ENCODE measurements around the gene RPS6KA2. TPM values are rescaled to one million over a fixed set of nuclear protein-coding genes. Genes with fewer than 3 reads are reported as not detected.

The RPS6KA2 gene
- total and polyA plus RNA-seq, 2 experiments from 2014 or later = 45.1 to 49.0 TPM

- no peaks in the 10 kb centered on the region for H3K36me3 ChIP-seq (ENCODE audit: low read depth)
- H3K9me3 ChIP-seq (ENCODE audit: low read depth) = no peaks in the 10 kb centered on the region
- TF ChIP-seq EZH2phosphoT487 (IDR thresholded peaks at IDR 0.05; ENCODE audit: insufficient read depth, low read depth) (no peak), EZH2 (IDR thresholded peaks at IDR 0.05; ENCODE audit: insufficient read depth, poor library complexity, severe bottlenecking) (no peak)
- no peaks in the 10 kb centered on the region for H3K9me2 ChIP-seq (ENCODE audit: insufficient read depth)
- H3K9ac ChIP-seq = no peak overlapping the region
- no peaks in the 10 kb centered on the region for H3K79me2 ChIP-seq (ENCODE audit: insufficient read depth)
- in situ Hi-C loops (cut with MboI) = no loop called here
- H3K4me1 ChIP-seq (ENCODE audit: insufficient read depth) = peaks cover 8% of the 10 kb centered on the region
- H3K27ac ChIP-seq = no peak overlapping the region
- H3K4me3 ChIP-seq = no peak overlapping the region
- H3K4me2 ChIP-seq (ENCODE audit: unreplicated experiment) = no peak overlapping the region
- H3F3A ChIP-seq (ENCODE audit: insufficient read depth) = peaks cover 10% of the 10 kb centered on the region
- DNase-seq = no peak
- H2AFZ ChIP-seq = no peak overlapping the region
- WGBS, 2 experiments (ENCODE audit: low coverage in 1 of 2, low lambda C conversion rate in 2 of 2, missing lambda C conversion rate in 2 of 2) = 94 to 97% methylated on average over 2 of the region's 2 CpGs
- no peaks in the 10 kb centered on the region for H3K27me3 ChIP-seq (replicated peaks; ENCODE audit: insufficient read depth)
- H4K20me1 ChIP-seq (ENCODE audit: insufficient read depth) = no peaks in the 10 kb centered on the region
These were observed 226.9 kb downstream of the RPS6KA2 start for GRCh38 chr6:166400181-166400580.

- 65 to 68% methylated on average over 3 of the region's 3 CpGs for WGBS, 2 experiments (ENCODE audit: low coverage in 1 of 2, low lambda C conversion rate in 2 of 2, missing lambda C conversion rate in 2 of 2)
These were observed 228.7 kb downstream of the RPS6KA2 start for GRCh38 chr6:166398348-166398747.

GRCh38 chr6:166397849-166398248, 229.2 kb downstream of the RPS6KA2 start:
- no peaks in the 10 kb centered on the region for H3K79me2 ChIP-seq (ENCODE audit: insufficient read depth)
- peaks cover 4% of the 10 kb centered on the region for H3K4me1 ChIP-seq (ENCODE audit: insufficient read depth)
- no peak for DNase-seq
- H4K20me1 ChIP-seq (ENCODE audit: insufficient read depth) = no peaks in the 10 kb centered on the region
- no peaks in the 10 kb centered on the region for H3K9me3 ChIP-seq (ENCODE audit: low read depth)
- H3K4me3 ChIP-seq = no peak overlapping the region
- H3K9ac ChIP-seq = no peak overlapping the region
- H3K27me3 ChIP-seq (replicated peaks; ENCODE audit: insufficient read depth) = no peaks in the 10 kb centered on the region
- TF ChIP-seq EZH2phosphoT487 (IDR thresholded peaks at IDR 0.05; ENCODE audit: insufficient read depth, low read depth) (no peak), EZH2 (IDR thresholded peaks at IDR 0.05; ENCODE audit: insufficient read depth, poor library complexity, severe bottlenecking) (no peak)
- H3K36me3 ChIP-seq (ENCODE audit: low read depth) = no peaks in the 10 kb centered on the region
- H3F3A ChIP-seq (ENCODE audit: insufficient read depth) = peaks cover 4% of the 10 kb centered on the region; the same call in 1 of the 2 replicates
- no peaks in the 10 kb centered on the region for H3K9me2 ChIP-seq (ENCODE audit: insufficient read depth)
- H2AFZ ChIP-seq = no peak overlapping the region
- in situ Hi-C loops (cut with MboI) = loop anchor here (10.0 kb wide), 1 partner anchor 123 kb away; no protein-coding TSS in a partner anchor
- no peak overlapping the region for H3K27ac ChIP-seq
- no peak overlapping the region for H3K4me2 ChIP-seq (ENCODE audit: unreplicated experiment)
- WGBS, 2 experiments (ENCODE audit: low coverage in 1 of 2, low lambda C conversion rate in 2 of 2, missing lambda C conversion rate in 2 of 2) = 74 to 78% methylated on average over 4 of the region's 4 CpGs

More at GRCh38 chr6:166398348-166398747, 228.7 kb downstream of the RPS6KA2 start:
- H3K27me3 ChIP-seq (replicated peaks; ENCODE audit: insufficient read depth) = no peaks in the 10 kb centered on the region
- in situ Hi-C loops (cut with MboI) = loop anchor here (10.0 kb wide), 1 partner anchor 124 kb away; no protein-coding TSS in a partner anchor
- H3F3A ChIP-seq (ENCODE audit: insufficient read depth) = peaks cover 9% of the 10 kb centered on the region
- no peaks in the 10 kb centered on the region for H4K20me1 ChIP-seq (ENCODE audit: insufficient read depth)
- H3K9ac ChIP-seq = no peak overlapping the region
- H3K4me1 ChIP-seq (ENCODE audit: insufficient read depth) = peaks cover 8% of the 10 kb centered on the region
- no peak overlapping the region for H3K4me3 ChIP-seq
- no peaks in the 10 kb centered on the region for H3K9me2 ChIP-seq (ENCODE audit: insufficient read depth)
- H3K4me2 ChIP-seq (ENCODE audit: unreplicated experiment) = no peak overlapping the region
- no peak overlapping the region for H2AFZ ChIP-seq
- H3K79me2 ChIP-seq (ENCODE audit: insufficient read depth) = no peaks in the 10 kb centered on the region
- H3K9me3 ChIP-seq (ENCODE audit: low read depth) = no peaks in the 10 kb centered on the region
- no peak overlapping the region for H3K27ac ChIP-seq
- DNase-seq = no peak
- TF ChIP-seq EZH2 (IDR thresholded peaks at IDR 0.05; ENCODE audit: insufficient read depth, poor library complexity, severe bottlenecking) = no peak
- TF ChIP-seq EZH2phosphoT487 (IDR thresholded peaks at IDR 0.05; ENCODE audit: insufficient read depth, low read depth) = no peak
- H3K36me3 ChIP-seq (ENCODE audit: low read depth) = no peaks in the 10 kb centered on the region

GRCh38 chr6:166395778-166396177, 231.3 kb downstream of the RPS6KA2 start:
- no peaks in the 10 kb centered on the region for H3K79me2 ChIP-seq (ENCODE audit: insufficient read depth)
- peaks cover 11% of the 10 kb centered on the region; the same call in 1 of the 2 replicates for H3K27me3 ChIP-seq (replicated peaks; ENCODE audit: insufficient read depth)
- H3K4me1 ChIP-seq (ENCODE audit: insufficient read depth) = no peaks in the 10 kb centered on the region
- in situ Hi-C loops (cut with MboI) = loop anchor here (10.0 kb wide), 1 partner anchor 121 kb away; no protein-coding TSS in a partner anchor
- TF ChIP-seq EZH2phosphoT487 (IDR thresholded peaks at IDR 0.05; ENCODE audit: insufficient read depth, low read depth) (no peak), EZH2 (IDR thresholded peaks at IDR 0.05; ENCODE audit: insufficient read depth, poor library complexity, severe bottlenecking) (no peak)
- no peaks in the 10 kb centered on the region for H3F3A ChIP-seq (ENCODE audit: insufficient read depth)
- H3K4me3 ChIP-seq = no peak overlapping the region
- H4K20me1 ChIP-seq (ENCODE audit: insufficient read depth) = no peaks in the 10 kb centered on the region
- no peak overlapping the region for H3K4me2 ChIP-seq (ENCODE audit: unreplicated experiment)
- no peaks in the 10 kb centered on the region for H3K9me3 ChIP-seq (ENCODE audit: low read depth)
- WGBS, 2 experiments (ENCODE audit: low coverage in 1 of 2, low lambda C conversion rate in 2 of 2, missing lambda C conversion rate in 2 of 2) = 28 to 36% methylated on average over 6 of the region's 6 CpGs
- H3K36me3 ChIP-seq (ENCODE audit: low read depth) = no peaks in the 10 kb centered on the region
- H2AFZ ChIP-seq = no peak overlapping the region
- no peak overlapping the region for H3K27ac ChIP-seq
- H3K9me2 ChIP-seq (ENCODE audit: insufficient read depth) = no peaks in the 10 kb centered on the region
- DNase-seq = no peak
- H3K9ac ChIP-seq = no peak overlapping the region

Measured in GM23248 (cell line).